GM19324 (cell line): ENCODE measurements around the gene HTATIP2.
"Not testable (repeated sequence)": the region's sequence is repeated elsewhere in the genome, so short reads cannot be mapped to it uniquely, and the experiment has no call there.

Experiments used
- ATAC-seq: cut with Tn5 transposase; IDR thresholded peaks from one replicate; pipeline ENCODE4 v1.9.1; 2021; ENCODE audit warnings: mild to moderate bottlenecking, moderate library complexity; ENCODE audit not compliant: unreplicated experiment, low FRiP score

The HTATIP2 gene

GRCh38 chr11:20363500-20364340, at the start of gene HTATIP2:
TSS of gene HTATIP2 (plus strand) at chr11:20363714. CDS start at chr11:20364238, 524 bp downstream.
- peak; percentile 97 for ATAC-seq

- no peak for ATAC-seq
These were observed 47.7 kb upstream of the HTATIP2 start for GRCh38 chr11:20315800-20316199.

GRCh38 chr11:20321177-20321576, 42.3 kb upstream of the HTATIP2 start:
- no peak for ATAC-seq

- ATAC-seq: no peak
These were observed 36.1 kb upstream of the HTATIP2 start for GRCh38 chr11:20327377-20327935.

- ATAC-seq: no peak
These were observed 27.5 kb upstream of the HTATIP2 start for GRCh38 chr11:20336056-20336455.

GRCh38 chr11:20337526-20338154, 25.9 kb upstream of the HTATIP2 start:
- no peak for ATAC-seq

GRCh38 chr11:20342347-20343141, 21.0 kb upstream of the HTATIP2 start:
- ATAC-seq: no peak

- no peak for ATAC-seq
These were observed 12.4 kb upstream of the HTATIP2 start for GRCh38 chr11:20351136-20351535.

GRCh38 chr11:20351751-20352262, 11.7 kb upstream of the HTATIP2 start:
- ATAC-seq: no peak

GRCh38 chr11:20353829-20354434, 9.6 kb upstream of the HTATIP2 start:
- no peak for ATAC-seq

- ATAC-seq: peak; percentile 47
These were observed 8.0 kb upstream of the HTATIP2 start for GRCh38 chr11:20355221-20356219.

GRCh38 chr11:20357150-20357549, 6.4 kb upstream of the HTATIP2 start:
- ATAC-seq: no peak

- ATAC-seq: no peak
These were observed 2.9 kb upstream of the HTATIP2 start for GRCh38 chr11:20360650-20361049.

- ATAC-seq: no peak
These were observed 1.0 kb upstream of the HTATIP2 start for GRCh38 chr11:20362481-20362880.

- ATAC-seq: no peak
These were observed 390 bp upstream of the HTATIP2 start for GRCh38 chr11:20363149-20363499.

GRCh38 chr11:20364341-20364792, 853 bp downstream of the HTATIP2 start:
- ATAC-seq: no peak

GRCh38 chr11:20365465-20365864, 2.0 kb downstream of the HTATIP2 start:
- ATAC-seq: not testable (repeated sequence)

- ATAC-seq: no peak
These were observed 3.9 kb downstream of the HTATIP2 start for GRCh38 chr11:20367313-20367948.
